GM12891 (cell line): Measurements from ENCODE around the gene OR2F1.

Experiments used
- POLR2A ChIP-seq: IDR thresholded peaks from 2 replicates; pipeline ENCODE4 v1.6.1; 2011; ENCODE audit warnings: low read depth, low read length, control low read depth
- POLR2AphosphoS5 ChIP-seq: IDR thresholded peaks from 2 replicates; pipeline ENCODE4 v1.6.1; 2011; ENCODE audit warnings: low read depth, low read length, control low read depth
- TAF1 ChIP-seq: IDR thresholded peaks from 2 replicates; pipeline ENCODE4 v1.6.1; 2011; ENCODE audit warnings: low read depth, low read length, control low read depth

GRCh38 chr7:143908120-143908519 is 46.5 kb upstream of the OR2F1 start:
- no peak for TF ChIP-seq POLR2A
- TF ChIP-seq POLR2AphosphoS5, result no peak
- no peak for TF ChIP-seq TAF1
